HL-60/S4 treated with retinoic acid at 250 ng/mL for 4 days and 3 days (cell line): ENCODE data around the gene GABRA4.

Experiments used
- in situ Hi-C: fragments of 300-500 bp; cut with MboI; formaldehyde crosslinking; loops from 2 replicates; pipeline ENCODE4 v1.7.0; 2022; ENCODE audit warnings: low sequenced_read_pairs

The GABRA4 gene

DNA sequence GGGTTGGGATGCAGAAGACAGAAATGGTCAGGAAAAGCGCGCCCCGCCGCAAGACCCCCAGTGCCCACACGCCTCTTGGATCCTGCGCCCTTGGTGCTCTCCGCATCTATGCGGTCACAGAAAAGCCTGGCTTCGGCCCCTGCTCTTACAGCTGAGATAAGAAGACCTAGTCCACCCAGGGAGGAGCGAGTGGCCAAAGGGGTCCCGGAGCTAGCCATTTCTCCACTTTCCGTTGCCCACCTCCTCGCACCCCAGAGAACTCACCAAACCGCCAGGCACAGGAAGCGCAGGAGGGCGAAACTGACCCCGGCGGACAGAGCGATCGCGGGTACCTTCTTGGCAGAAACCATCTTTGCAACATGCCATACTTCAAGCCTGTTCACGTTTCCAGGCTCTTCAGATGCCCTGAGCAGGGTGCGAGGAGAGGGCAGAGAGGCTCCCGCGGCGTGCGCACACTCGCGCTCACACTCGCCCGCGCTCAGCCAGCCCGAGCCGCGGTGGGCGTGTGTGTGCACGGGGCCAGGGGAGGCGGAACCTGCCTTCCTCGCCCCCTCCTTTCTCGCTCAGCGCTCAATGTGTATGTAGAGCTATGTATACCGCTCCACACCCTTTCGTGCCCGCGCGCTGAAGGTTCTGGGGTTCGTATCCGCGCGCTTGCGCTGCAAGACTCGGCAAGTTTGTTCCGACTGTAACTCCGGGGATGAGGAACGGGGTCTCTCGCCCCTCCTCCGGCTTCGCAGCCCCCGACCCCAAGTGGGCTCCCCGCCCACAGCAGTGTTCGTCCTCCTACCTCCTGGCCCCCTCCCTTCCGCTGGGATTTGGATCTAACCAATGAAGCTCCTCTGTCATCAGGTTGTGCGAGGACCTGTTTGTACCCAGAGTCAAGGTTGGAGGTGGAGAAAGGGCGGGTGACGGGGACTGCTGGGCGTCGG, at the start of gene GABRA4:
GABRA4 (minus strand) TSS at position 507 of the 932 bp plus-strand sequence; CDS start at position 350, 157 bp downstream.
- in situ Hi-C loops: no loop called here

DNA sequence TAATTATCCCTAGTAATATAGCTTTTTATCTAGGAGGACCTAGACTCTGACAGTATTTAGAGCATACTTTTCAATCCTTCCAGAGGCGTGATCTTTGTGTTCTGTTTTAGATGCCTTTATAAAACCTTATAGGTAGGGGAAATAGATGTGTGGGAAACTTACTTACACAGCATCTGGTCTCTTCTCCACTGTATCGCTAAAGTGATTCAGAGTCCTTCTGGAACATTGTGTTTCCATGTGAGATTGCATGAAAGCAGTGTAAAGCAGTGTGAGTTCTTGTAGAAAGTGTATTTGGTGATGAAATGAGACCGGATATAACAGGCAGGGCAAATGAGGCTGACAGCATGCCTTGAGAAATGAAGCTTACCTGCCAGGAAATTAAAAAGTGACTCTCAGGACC, 47.4 kb upstream of the GABRA4 start:
- in situ Hi-C loops: no loop called here

DNA sequence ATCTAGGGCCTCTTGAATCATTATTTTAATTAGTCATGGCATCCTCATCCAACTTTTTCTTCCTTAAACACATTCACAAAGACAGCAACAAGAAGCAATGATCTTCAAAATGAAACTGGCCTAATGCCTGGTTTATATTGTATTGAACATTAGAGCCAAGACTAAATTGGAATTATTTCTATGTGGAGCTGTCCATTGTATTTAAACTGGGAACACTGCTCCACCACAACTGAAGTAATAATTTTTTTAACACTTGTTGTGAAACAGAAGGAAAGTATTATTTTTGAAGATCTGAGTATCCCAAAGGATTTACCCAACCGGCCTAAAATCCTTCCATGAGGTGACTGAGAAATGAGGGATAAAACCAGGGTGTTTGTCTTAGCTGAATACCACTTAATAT, 44.9 kb upstream of the GABRA4 start:
- in situ Hi-C loops: no loop called here

GRCh38 chr4:47032405-47033106, 39.2 kb upstream of the GABRA4 start:
- in situ Hi-C loops: no loop called here

- in situ Hi-C loops: no loop called here
These were observed 38.5 kb upstream of the GABRA4 start for GRCh38 chr4:47031751-47032404.

DNA sequence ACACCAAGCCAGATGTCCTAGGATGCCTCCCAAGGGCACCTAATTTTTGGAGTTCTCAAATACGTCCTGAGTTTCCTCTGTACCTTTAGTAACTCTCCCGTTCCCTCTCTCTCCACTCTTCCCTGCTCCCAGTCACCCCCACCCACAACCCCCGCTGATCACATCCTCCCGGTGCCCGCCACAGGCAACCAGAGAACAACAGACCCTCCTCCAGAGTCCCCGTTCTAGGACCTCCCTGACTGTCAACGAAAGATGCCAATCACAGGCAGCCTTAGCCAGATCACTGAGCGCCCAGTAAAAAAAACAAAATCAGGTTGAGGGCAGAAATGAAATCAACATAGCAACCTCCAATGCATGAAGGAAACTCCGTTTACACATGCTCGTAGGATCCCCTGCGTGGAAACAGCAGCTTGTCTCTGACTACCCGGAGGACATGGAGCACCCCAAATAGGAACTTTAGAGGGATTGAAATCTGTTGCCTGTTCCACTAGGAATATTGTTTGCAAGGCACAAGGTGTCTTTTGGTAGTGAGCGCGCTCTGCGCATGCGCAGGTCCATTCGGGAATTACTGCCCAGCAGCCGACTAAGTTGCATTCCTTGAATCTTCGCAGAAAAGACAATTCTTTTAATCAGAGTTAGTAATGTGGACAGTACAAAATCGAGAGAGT, 37.8 kb upstream of the GABRA4 start, which contains the start of gene GABRB1:
GABRB1 (plus strand) TSS at position 557 of the 668 bp plus-strand sequence.
- in situ Hi-C loops: no loop called here

DNA sequence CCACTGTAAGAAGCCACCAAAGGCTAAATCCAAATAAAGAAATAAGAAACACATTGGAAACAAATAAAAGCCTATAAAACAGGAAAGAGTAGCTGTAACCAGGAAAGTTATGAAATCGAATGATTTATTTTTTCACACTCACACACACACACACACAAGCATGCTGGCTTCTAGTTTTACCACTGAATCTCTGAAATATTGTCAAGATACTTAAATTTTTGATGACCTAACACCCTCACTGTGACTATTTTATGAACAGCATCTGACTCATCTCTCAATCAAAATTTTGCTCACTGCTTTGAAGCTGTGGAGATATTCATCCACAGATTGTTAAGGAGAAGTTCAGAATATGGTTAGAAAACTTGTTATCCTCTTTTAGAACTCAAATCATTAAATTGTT, 24.1 kb upstream of the GABRA4 start:
- in situ Hi-C loops: no loop called here

GRCh38 chr4:47017081-47017480, 23.7 kb upstream of the GABRA4 start:
- in situ Hi-C loops: no loop called here

DNA sequence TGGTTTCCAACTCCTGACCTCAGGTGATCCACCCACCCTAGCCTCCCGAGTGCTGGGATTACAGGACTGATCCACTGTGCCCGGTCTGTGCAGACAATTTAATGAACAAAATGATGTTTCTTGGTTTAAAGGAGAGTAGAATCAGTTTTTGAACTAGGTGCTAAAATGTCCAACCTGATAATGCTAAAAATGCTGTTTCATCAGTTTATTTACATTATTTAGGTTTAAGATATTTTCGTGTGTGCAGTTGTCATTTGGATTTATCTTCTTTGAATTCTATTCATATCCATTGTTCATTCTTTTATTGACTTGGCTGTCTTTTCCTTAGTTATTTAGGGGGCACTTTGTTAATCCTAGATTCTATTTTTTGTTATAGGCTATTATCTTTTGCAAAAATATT, 20.0 kb upstream of the GABRA4 start:
- in situ Hi-C loops: no loop called here

DNA sequence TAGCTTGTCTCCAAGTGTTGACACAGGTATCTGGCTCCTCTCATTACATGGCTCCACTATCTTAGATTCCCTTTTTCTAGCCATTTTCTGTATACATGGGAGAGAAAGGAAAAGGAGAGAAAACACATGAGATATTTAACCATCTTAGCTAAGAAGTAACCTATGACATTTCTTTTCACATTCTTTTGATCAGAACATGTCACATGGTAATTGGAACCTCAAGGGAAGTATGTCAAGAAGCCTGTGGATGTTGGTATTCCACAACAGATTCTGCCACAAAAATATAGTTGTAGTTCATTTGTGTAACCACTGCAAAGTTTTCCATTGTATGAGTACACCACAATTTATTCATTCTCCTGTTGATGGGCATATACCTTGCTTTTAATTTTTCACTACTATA, 19.3 kb upstream of the GABRA4 start:
- in situ Hi-C loops: no loop called here

DNA sequence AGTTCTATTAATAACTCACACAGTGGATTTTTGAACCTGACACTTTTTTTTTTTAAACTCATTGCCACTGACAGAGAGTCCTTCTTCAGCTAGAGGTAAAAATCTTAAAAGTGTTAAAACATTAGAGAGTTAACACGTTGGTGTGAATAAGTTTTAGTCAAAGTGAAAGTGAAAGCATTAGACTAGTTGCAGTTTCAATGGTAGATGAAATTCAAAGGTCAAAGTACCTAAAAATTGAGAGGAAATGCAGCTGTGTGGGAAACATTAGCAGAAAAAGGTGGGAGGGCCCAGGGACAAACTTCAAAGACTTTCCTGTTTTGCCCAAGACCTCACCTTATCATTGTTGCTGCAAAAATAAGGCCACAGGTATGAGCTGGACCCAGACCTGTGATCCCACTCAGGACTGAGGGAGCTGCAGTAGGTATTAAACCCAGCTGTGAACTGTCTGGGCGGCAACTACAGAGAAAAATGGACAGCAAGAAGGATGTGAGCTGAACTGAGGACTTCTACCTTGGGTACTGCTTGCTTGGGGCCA, 17.6 kb upstream of the GABRA4 start:
- in situ Hi-C loops: no loop called here

- in situ Hi-C loops: no loop called here
These were observed 17.0 kb upstream of the GABRA4 start for GRCh38 chr4:47010347-47010911.

DNA sequence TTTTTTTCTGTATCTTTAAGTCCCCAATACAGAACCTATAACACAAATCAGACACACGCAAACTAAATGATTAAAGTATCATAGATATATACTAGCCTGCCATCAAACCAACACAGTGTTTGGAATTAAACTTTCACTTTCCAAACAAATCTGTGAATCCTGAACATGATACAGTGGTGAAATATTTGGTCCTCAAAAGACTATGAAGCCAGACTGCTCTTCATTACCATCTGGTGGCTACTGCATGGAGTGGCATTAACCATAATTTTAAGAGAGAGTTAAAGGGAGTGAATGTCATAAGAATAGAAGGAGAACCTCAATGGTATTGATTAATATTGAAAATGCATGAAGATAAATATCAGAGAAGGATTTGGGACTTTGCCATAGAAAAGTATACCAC, 9.2 kb upstream of the GABRA4 start:
- in situ Hi-C loops: no loop called here

GRCh38 chr4:47000406-47000805, 7.0 kb upstream of the GABRA4 start:
- in situ Hi-C loops: no loop called here

- in situ Hi-C loops: no loop called here
These were observed 6.2 kb upstream of the GABRA4 start for GRCh38 chr4:46999566-46999965.

DNA sequence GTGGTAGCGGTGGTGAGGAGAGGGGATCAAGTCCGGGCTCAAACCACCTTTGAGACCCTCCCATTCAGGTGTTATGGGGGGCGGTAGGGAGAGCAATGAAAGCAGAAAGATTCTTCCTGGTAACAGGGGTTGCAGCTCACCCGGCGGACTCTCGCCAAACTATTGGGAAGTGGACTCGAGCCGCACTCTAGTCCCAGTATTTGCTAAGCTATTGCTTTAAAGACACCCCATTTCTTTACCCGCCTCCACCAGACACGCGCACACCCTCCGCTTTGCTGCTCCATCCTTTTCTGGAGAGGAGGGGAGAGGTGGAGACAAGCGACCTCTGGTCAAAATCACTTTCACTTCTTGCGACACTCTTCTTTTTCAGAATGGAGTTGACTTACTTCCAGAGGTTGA, 625 bp upstream of the GABRA4 start:
- in situ Hi-C loops: no loop called here

DNA sequence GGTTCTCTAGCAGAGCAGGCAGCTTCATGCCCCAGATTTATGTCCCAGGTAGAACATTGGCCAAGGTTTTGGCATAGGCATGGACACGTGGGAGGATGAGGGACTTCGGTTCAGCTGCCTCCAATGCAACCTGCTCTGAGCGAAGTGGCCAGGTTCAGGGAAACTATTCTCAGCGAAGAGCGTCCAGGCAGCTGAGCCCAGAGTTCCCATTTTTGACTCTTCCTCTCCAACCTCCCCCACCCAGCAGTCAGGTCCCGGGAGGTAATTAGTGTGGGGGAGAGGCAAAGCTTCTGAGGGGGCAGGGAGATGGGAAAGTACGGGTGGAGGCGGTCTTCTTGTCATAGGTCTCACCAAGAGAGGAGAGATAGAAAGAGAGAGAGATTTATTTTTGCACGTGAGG, 1.0 kb downstream of the GABRA4 start:
- in situ Hi-C loops: no loop called here

DNA sequence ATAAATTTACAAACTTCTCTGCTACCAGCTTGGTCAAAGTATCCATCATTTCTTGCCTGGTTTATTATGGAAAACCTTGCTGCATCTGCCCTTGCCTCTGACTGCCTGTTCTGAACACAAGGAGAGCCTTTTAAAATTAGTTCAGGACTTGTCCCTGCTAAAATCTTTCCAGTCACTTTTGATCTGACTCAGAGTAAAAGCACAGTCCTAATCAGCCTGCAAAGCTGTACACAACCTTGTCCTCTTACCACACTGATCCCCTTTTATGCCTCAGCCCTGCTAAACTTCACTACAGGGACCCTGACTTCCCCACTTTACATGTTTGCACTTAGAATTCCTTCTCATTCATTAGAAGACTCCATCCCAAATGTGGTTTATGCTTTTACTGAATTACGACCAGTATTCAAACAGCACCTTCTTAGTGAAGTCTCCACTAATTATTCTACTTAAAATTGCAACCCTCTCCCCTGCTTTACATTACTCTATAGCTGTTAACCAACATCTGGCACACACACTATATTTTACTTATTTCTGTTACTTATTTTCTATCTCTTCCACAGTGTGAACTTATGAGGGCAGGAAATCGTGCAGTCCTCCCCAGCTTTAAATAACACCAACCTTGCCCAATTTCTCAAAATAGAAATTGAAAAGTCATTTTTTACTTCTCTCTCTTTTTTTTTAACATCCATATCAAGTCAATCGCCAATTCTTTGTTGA, 6.3 kb downstream of the GABRA4 start:
- in situ Hi-C loops: no loop called here

DNA sequence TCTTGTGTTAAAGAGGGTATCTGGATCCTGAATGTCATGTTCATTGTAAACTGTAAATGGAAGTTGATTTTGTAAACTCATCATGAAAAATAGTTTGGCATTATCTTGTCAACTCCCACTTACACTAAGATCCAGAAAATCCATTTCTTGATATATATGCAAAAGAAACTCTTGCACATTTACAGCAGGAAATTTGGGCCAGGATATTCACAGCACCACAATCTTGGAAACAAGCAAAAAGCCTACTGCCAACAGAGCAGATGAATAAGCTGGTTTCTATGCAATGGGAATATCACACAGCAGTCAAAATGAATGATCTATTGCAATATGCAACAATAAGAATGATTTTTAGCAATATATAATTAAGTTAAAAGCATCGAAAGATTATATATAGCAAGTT, 8.6 kb downstream of the GABRA4 start:
- in situ Hi-C loops: no loop called here

DNA sequence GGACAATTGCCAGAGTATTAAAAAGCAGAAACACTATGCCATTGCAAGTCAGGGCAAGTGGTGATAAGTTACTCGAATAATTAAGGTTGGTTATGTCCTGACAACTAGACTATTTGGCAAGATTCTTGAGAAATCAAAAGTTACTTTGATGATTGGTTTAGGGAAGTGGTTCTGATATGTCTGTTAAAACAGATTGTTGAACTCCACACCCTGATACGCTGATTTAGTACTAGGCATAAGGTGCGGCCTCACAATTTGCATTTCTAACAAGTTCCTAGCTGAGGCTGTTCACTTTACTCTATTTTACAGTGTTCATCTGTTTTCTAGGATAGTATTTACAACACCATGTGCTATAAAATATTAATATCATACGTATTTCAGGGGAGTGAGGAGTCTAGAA, 12.5 kb downstream of the GABRA4 start:
- in situ Hi-C loops: no loop called here
